GM06990 (cell line): ENCODE results near the gene PLOD3.

ENCODE experiments used
- DNase-seq: peaks from one replicate; pipeline ENCODE4 v3.0.0-alpha.2; 2011; ENCODE audit not compliant: insufficient read length; ENCODE audit errors: extremely low read depth
- H3K27me3 ChIP-seq: replicated peaks from 2 replicates; pipeline ENCODE4 v1.6.0; 2011; ENCODE audit warnings: low read length; ENCODE audit not compliant: control insufficient read depth, insufficient read depth
- H3K36me3 ChIP-seq: 2 replicates; pipeline ENCODE4 v1.5.1; 2011; ENCODE audit warnings: low read length; ENCODE audit not compliant: control insufficient read depth, insufficient read depth
- H3K4me3 ChIP-seq: replicated peaks from 2 replicates; pipeline ENCODE4 v1.5.1; 2011; ENCODE audit warnings: low read depth, mild to moderate bottlenecking, control low read depth, low read length
- TF ChIP-seq, protein P1 (sequence below): IDR thresholded peaks from 2 replicates; pipeline ENCODE4 v1.5.1; 2011; ENCODE audit warnings: low read length, control low read depth, mild to moderate bottlenecking, inconsistent platforms; ENCODE audit not compliant: insufficient read depth, poor library complexity, severe bottlenecking

PLOD3 gene

DNA sequence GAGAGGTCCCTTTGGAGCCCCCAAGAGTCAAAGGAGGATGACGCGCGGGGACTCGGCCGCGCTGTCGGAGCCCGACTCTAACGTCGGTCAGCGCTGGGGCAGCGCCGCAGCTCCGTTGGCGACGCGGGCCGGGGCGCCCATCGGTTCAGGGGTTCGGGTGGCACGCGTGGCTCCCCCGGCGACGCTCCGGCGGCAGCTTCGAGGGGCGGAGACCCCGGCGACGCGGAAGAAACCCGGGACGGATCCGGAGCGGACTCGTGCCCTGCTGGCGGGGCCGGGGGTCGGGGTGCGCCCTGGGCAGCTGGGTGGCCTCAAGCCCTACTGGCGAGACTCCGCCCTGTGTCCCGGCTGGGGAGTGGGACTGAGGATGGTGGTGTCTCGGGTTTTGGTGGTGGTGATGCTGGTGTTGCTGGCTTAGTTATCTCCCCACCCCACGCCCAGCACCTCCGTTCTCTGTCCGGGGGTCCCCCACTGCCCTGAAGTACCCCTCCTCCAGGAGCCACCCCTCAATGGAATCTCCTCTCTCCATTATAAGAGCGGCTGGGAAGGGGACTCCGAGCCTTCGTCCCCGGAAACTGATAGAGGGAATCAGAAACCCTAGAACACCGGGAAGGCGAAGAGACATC lies 37.1 kb downstream of the PLOD3 start, which contains the start of gene NAT16:
Gene NAT16 (minus strand): TSS at position 164 of the 626 bp plus-strand sequence. CDS start 5,486 bp downstream, outside the sequence.
- peaks cover 1% of the 10 kb centered on the region; the same call in 1 of the 2 replicates for H3K27me3 ChIP-seq
- H3K4me3 ChIP-seq = no peak within 1 kb of the TSS
- no peaks in the 10 kb centered on the region for H3K36me3 ChIP-seq
- DNase-seq = no peak
- TF ChIP-seq, protein P1, sequence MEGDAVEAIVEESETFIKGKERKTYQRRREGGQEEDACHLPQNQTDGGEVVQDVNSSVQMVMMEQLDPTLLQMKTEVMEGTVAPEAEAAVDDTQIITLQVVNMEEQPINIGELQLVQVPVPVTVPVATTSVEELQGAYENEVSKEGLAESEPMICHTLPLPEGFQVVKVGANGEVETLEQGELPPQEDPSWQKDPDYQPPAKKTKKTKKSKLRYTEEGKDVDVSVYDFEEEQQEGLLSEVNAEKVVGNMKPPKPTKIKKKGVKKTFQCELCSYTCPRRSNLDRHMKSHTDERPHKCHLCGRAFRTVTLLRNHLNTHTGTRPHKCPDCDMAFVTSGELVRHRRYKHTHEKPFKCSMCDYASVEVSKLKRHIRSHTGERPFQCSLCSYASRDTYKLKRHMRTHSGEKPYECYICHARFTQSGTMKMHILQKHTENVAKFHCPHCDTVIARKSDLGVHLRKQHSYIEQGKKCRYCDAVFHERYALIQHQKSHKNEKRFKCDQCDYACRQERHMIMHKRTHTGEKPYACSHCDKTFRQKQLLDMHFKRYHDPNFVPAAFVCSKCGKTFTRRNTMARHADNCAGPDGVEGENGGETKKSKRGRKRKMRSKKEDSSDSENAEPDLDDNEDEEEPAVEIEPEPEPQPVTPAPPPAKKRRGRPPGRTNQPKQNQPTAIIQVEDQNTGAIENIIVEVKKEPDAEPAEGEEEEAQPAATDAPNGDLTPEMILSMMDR = no peak

DNA sequence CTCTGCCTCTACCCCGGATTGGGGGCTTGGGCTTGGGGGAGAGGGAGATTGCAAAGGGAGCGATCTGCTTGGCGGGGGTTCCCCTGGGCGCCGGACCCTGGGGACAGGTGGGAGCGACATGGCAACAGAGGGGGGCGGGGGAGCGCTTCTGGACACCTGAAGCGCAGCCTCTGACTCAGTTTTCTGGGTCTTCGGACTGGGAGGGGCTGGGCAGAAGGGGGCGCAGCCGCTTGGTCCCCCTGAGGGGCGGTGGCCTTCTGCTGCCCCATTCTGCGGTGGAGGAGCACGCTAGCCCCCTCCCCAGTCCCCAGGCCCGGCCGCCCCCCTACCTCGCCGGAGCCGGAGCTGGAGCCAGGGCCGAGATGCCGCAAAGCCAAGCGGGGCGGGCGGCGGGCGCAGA lies 37.7 kb downstream of the PLOD3 start:
- no peak for DNase-seq
- Histone ChIP-seq H3K4me3 (no peak overlapping the region), H3K27me3 (peaks cover 1% of the 10 kb centered on the region; the same call in 1 of the 2 replicates), H3K36me3 (no peaks in the 10 kb centered on the region)
- TF ChIP-seq, protein P1 = no peak

DNA sequence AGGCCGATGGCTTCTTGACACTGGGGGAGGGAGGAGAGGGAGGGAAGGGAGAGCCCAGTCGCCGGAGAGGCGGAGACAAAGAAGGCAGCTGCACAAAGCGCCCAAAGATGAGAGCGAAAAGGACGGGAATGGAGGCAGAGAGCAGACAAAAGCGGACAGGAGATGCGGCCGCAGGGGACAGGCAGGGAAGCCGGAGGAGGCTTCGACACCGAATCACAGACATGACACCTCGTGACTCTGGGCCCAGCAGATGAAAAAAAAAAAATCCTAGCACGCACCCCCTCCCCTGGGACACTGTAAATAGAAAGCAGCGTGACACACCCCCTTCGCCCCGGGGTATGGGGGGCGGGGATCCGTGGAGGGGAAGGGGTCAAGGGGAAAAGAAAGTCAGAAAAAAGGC lies 38.3 kb downstream of the PLOD3 start:
- TF ChIP-seq, protein P1 = no peak
- H3K36me3 ChIP-seq = no peaks in the 10 kb centered on the region
- no peak for DNase-seq
- peaks cover 1% of the 10 kb centered on the region; the same call in 1 of the 2 replicates for H3K27me3 ChIP-seq
- no peak overlapping the region for H3K4me3 ChIP-seq

- Histone ChIP-seq H3K36me3 (no peaks in the 10 kb centered on the region), H3K4me3 (no peak overlapping the region), H3K27me3 (peaks cover 1% of the 10 kb centered on the region; the same call in 1 of the 2 replicates)
- DNase-seq = no peak
- TF ChIP-seq, protein P1 = no peak
These were observed 39.7 kb downstream of the PLOD3 start for GRCh38 chr7:101177644-101178043.

GRCh38 chr7:101175664-101176063 lies 41.7 kb downstream of the PLOD3 start:
- TF ChIP-seq, protein P1 = no peak
- DNase-seq = no peak
- Histone ChIP-seq H3K4me3 (no peak overlapping the region), H3K27me3 (peaks cover 3% of the 10 kb centered on the region; the same call in 1 of the 2 replicates), H3K36me3 (no peaks in the 10 kb centered on the region)
